ENCODE results near the gene TMOD1. TPM values are rescaled to one million over a fixed set of nuclear protein-coding genes. Genes with fewer than 3 reads are reported as not detected.

TMOD1 gene
- total RNA-seq, 1 experiment from 2014 or later: 1.0 TPM

GRCh38 chr9:97615439-97616072 is 114.1 kb downstream of the TMOD1 start:
- Mint-ChIP-seq H3K4me3 (no peak overlapping the region), H3K9me3 (peaks cover 6% of the 10 kb centered on the region), H3K27me3 (ENCODE audit: low read depth) (no peaks in the 10 kb centered on the region), H3K36me3 (peaks cover 42% of the 10 kb centered on the region), H3K4me1 (no peaks in the 10 kb centered on the region), H3K27ac (no peak overlapping the region)
- ATAC-seq: peak; percentile 51; the same call in 1 of the 2 replicates
- DNase-seq (ENCODE audit: low spot score): peak; percentile 64
- no peak for TF ChIP-seq NR1H2 (CRISPR knock-in tag; IDR thresholded peaks at IDR 0.05)
- TF ChIP-seq EMX1 (CRISPR knock-in tag; IDR thresholded peaks at IDR 0.05): 0 out of 2 replicates have a peak, but pooled peaks have one; percentile 33
- no peak for TF ChIP-seq RELA (CRISPR knock-in tag; IDR thresholded peaks at IDR 0.05; ENCODE audit: borderline replicate concordance)
- no peak for TF ChIP-seq MAX (CRISPR knock-in tag; IDR thresholded peaks at IDR 0.05)
- TF ChIP-seq AFF4 (CRISPR knock-in tag; IDR thresholded peaks at IDR 0.05; ENCODE audit: borderline replicate concordance): no peak
- peak; percentile 63 for TF ChIP-seq CTCF (IDR thresholded peaks at IDR 0.05)
- no peak for TF ChIP-seq SOX15 (CRISPR knock-in tag; IDR thresholded peaks at IDR 0.05)
- POLR2A ChIA-PET: interaction anchor here (0.6 to 0.9 kb wide), 3 partner anchors 17 to 114 kb away, joined by 3 to 6 read pairs (median 4); partner anchors contain the start of genes NCBP1, TMOD1 and TSTD2
- CTCF ChIA-PET: interaction anchor here (0.6 to 3.0 kb wide), 30 partner anchors 8 to 1011 kb away, joined by 3 to 45 read pairs (median 4); partner anchors contain the start of genes NCBP1, TMOD1 and TSTD2

- CTCF ChIA-PET: no interaction called here
- no peak overlapping the region for H3K4me3 Mint-ChIP-seq
- no peak for DNase-seq (ENCODE audit: low spot score)
- POLR2A ChIA-PET: no interaction called here
- ATAC-seq: no peak
- peaks cover 6% of the 10 kb centered on the region for H3K4me1 Mint-ChIP-seq
- peaks cover 30% of the 10 kb centered on the region for H3K9me3 Mint-ChIP-seq
- no peaks in the 10 kb centered on the region for H3K27me3 Mint-ChIP-seq (ENCODE audit: low read depth)
- H3K36me3 Mint-ChIP-seq: peaks cover 56% of the 10 kb centered on the region
- no peak overlapping the region for H3K27ac Mint-ChIP-seq
- TF ChIP-seq FOXP1 (CRISPR knock-in tag; IDR thresholded peaks at IDR 0.05; ENCODE audit: borderline replicate concordance) (no peak), JAZF1 (CRISPR knock-in tag; IDR thresholded peaks at IDR 0.05) (no peak), ZNF317 (CRISPR knock-in tag; IDR thresholded peaks at IDR 0.05; ENCODE audit: borderline replicate concordance, low read depth) (no peak), E2F5 (CRISPR knock-in tag; IDR thresholded peaks at IDR 0.05) (no peak), NR1H2 (CRISPR knock-in tag; IDR thresholded peaks at IDR 0.05) (no peak), ZNF281 (CRISPR knock-in tag; IDR thresholded peaks at IDR 0.05) (no peak), USF1 (CRISPR knock-in tag; IDR thresholded peaks at IDR 0.05) (no peak), CBFB (CRISPR knock-in tag; IDR thresholded peaks at IDR 0.05; ENCODE audit: low read depth) (no peak), RELA (CRISPR knock-in tag; IDR thresholded peaks at IDR 0.05; ENCODE audit: borderline replicate concordance) (no peak), TEAD4 (CRISPR knock-in tag; IDR thresholded peaks at IDR 0.05) (no peak), ZNF423 (CRISPR knock-in tag; IDR thresholded peaks at IDR 0.05) (no peak), ETV6 (CRISPR knock-in tag; IDR thresholded peaks at IDR 0.05) (no peak), ZNF219 (CRISPR knock-in tag; IDR thresholded peaks at IDR 0.05; ENCODE audit: borderline replicate concordance) (no peak), SMAD4 (CRISPR knock-in tag; IDR thresholded peaks at IDR 0.05) (no peak), FOXJ3 (CRISPR knock-in tag; IDR thresholded peaks at IDR 0.05; ENCODE audit: borderline replicate concordance) (no peak), GABPB1 (CRISPR knock-in tag; IDR thresholded peaks at IDR 0.05) (no peak), KAT7 (CRISPR knock-in tag; IDR thresholded peaks at IDR 0.05; ENCODE audit: borderline replicate concordance) (no peak), ERG (CRISPR knock-in tag; IDR thresholded peaks at IDR 0.05) (no peak)
Observed at GRCh38 chr9:97617939-97618416, 116.5 kb downstream of the TMOD1 start.

Measured in WTC11 (cell line).